Activated CD8-positive, alpha-beta memory T cell treated with anti-CD3 and anti-CD28 coated beads, Interleukin-2, amount 50 U/mL, for 24 hours (primary cell): ENCODE results near the gene URAD.
"Not testable (repeated sequence)": the region's sequence is repeated elsewhere in the genome, so short reads cannot be mapped to it uniquely, and the experiment has no call there.

ENCODE experiments used
- DNase-seq: peaks from one replicate; pipeline ENCODE4 v3.0.0-alpha.2; 2020; ENCODE audit errors: extremely low read depth

URAD gene

GRCh38 chr13:27970382-27971235 is 17.9 kb downstream of the URAD start:
- no peak for DNase-seq

- DNase-seq: no peak
Observed at GRCh38 chr13:27969866-27970229, 18.6 kb downstream of the URAD start.

- no peak for DNase-seq
Observed at GRCh38 chr13:27969082-27969865, 19.2 kb downstream of the URAD start, which contains the start of gene CDX2. Gene CDX2, minus strand, starts transcription at chr13:27969315. Its CDS starts 309 bp downstream, at chr13:27969006.

GRCh38 chr13:27968316-27969081 is 20.0 kb downstream of the URAD start:
- no peak for DNase-seq

GRCh38 chr13:27967736-27968315 is 20.7 kb downstream of the URAD start:
- DNase-seq: no peak

- DNase-seq: no peak
Observed at GRCh38 chr13:27967203-27967735, 21.2 kb downstream of the URAD start.

GRCh38 chr13:27966641-27967202 is 21.8 kb downstream of the URAD start:
- no peak for DNase-seq

- no peak for DNase-seq
Observed at GRCh38 chr13:27965740-27966640, 22.5 kb downstream of the URAD start.

- DNase-seq: no peak
Observed at GRCh38 chr13:27965343-27965739, 23.2 kb downstream of the URAD start.

- DNase-seq: no peak
Observed at GRCh38 chr13:27964741-27965323, 23.7 kb downstream of the URAD start.

GRCh38 chr13:27964206-27964605 is 24.3 kb downstream of the URAD start:
- not testable (repeated sequence) for DNase-seq

GRCh38 chr13:27963491-27963890 is 25.0 kb downstream of the URAD start:
- no peak for DNase-seq

- no peak for DNase-seq
Observed at GRCh38 chr13:27962982-27963381, 25.5 kb downstream of the URAD start.

- DNase-seq: no peak
Observed at GRCh38 chr13:27962128-27962841, 26.2 kb downstream of the URAD start.

GRCh38 chr13:27961227-27962085 is 27.0 kb downstream of the URAD start:
- DNase-seq: no peak

- DNase-seq: no peak
Observed at GRCh38 chr13:27960362-27961226, 27.9 kb downstream of the URAD start.

GRCh38 chr13:27959976-27960361 is 28.5 kb downstream of the URAD start:
- DNase-seq: no peak
